ENCODE results near the gene TMED9.

DNA sequence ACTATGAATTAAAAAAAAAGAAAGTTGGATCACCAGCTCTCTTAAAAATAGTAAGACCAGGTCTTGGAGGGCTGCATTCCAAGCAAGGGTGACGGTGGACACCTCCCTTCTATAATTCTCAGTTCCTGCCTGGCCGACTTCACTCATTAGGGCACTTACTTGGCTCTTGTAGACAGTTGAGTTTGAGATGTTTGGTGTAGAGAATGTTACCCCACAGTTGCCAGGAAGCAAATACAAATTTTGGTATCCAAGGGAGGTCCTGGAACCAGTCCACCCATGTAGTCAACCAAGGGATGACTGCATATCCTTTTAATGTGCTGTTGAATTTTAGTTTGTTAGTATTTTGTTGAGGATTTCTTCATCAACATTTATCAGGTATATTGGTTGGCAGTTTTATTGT is 28.6 kb downstream of the TMED9 start:
- TF ChIP-seq, protein P1, sequence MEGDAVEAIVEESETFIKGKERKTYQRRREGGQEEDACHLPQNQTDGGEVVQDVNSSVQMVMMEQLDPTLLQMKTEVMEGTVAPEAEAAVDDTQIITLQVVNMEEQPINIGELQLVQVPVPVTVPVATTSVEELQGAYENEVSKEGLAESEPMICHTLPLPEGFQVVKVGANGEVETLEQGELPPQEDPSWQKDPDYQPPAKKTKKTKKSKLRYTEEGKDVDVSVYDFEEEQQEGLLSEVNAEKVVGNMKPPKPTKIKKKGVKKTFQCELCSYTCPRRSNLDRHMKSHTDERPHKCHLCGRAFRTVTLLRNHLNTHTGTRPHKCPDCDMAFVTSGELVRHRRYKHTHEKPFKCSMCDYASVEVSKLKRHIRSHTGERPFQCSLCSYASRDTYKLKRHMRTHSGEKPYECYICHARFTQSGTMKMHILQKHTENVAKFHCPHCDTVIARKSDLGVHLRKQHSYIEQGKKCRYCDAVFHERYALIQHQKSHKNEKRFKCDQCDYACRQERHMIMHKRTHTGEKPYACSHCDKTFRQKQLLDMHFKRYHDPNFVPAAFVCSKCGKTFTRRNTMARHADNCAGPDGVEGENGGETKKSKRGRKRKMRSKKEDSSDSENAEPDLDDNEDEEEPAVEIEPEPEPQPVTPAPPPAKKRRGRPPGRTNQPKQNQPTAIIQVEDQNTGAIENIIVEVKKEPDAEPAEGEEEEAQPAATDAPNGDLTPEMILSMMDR (IDR thresholded peaks at IDR 0.05; ENCODE audit: low read length) = no peak
- no peak for TF ChIP-seq EZH2 (IDR thresholded peaks at IDR 0.05; ENCODE audit: borderline replicate concordance, low read length)
